ENCODE data around the gene TNC. TPM values are rescaled to one million over a fixed set of nuclear protein-coding genes. Genes with fewer than 3 reads are reported as not detected.

TNC gene
- total and polyA plus RNA-seq, 9 donors, result 1.2 to 108 (median 1.9) TPM

DNA sequence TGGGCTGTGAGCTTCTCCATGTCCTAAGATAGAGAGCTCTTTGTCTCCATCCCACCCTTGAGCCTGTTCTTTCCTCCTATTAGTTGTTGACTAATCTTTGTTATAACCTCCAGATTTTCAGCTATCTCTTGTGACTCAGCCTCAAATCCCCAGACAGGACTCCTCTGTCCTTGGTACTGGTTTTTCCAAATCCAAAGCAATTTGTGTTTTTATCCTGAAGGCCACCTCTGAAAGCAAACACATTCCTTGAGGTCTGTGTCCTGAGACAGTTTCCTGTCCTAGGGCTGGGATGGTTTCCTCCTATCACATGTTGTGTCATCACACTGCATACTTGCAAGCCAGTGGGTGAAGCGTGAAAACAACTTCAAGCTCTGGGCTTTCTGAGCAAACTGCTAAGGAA lies 8.5 kb downstream of the TNC start:
- Histone ChIP-seq H3K9me3 (no peaks in the 10 kb centered on the region), H3K4me3 (no peak overlapping the region), H3K4me1 (ENCODE audit: insufficient read depth) (no peaks in the 10 kb centered on the region), H3K27me3 (no peaks in the 10 kb centered on the region), H3K36me3 (no peaks in the 10 kb centered on the region), H3K27ac (no peak overlapping the region)
- no peak for DNase-seq
- TF ChIP-seq POLR2A (IDR thresholded peaks at IDR 0.05) (no peak), EP300 (IDR thresholded peaks at IDR 0.05) (no peak)
- TF ChIP-seq, protein P1, sequence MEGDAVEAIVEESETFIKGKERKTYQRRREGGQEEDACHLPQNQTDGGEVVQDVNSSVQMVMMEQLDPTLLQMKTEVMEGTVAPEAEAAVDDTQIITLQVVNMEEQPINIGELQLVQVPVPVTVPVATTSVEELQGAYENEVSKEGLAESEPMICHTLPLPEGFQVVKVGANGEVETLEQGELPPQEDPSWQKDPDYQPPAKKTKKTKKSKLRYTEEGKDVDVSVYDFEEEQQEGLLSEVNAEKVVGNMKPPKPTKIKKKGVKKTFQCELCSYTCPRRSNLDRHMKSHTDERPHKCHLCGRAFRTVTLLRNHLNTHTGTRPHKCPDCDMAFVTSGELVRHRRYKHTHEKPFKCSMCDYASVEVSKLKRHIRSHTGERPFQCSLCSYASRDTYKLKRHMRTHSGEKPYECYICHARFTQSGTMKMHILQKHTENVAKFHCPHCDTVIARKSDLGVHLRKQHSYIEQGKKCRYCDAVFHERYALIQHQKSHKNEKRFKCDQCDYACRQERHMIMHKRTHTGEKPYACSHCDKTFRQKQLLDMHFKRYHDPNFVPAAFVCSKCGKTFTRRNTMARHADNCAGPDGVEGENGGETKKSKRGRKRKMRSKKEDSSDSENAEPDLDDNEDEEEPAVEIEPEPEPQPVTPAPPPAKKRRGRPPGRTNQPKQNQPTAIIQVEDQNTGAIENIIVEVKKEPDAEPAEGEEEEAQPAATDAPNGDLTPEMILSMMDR (IDR thresholded peaks at IDR 0.05), result no peak
- intact Hi-C loops (cut with DNase I), result no loop called here
- 42 to 59% (median 57%) methylated on average over 1 of the region's 1 CpG for WGBS, 3 donors

DNA sequence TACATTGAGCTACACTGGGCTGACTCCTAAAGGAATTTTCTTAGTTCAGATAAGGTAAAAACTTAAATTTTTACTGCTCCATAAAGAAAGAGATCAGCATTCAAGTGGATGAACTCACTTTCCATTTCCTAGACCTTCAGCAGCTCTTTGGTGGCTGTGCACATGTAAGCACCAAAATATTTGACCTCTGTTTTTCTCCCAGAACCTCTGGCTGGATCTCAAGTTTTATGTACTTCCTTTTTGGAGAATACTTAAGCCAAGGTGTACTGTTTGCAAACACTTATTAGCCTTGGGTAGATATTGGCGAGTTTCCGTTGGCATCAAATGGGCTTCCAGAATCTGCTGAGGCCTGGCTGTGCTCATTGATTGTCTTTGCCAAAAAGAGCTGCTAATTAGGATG lies 10.3 kb downstream of the TNC start:
- TF ChIP-seq, protein P1 (IDR thresholded peaks at IDR 0.05), result no peak
- TF ChIP-seq POLR2A (IDR thresholded peaks at IDR 0.05) (no peak), EP300 (IDR thresholded peaks at IDR 0.05) (no peak)
- Histone ChIP-seq H3K4me1 (ENCODE audit: insufficient read depth) (no peaks in the 10 kb centered on the region), H3K4me3 (no peak overlapping the region), H3K27me3 (no peaks in the 10 kb centered on the region), H3K9me3 (no peaks in the 10 kb centered on the region), H3K27ac (no peak overlapping the region), H3K36me3 (no peaks in the 10 kb centered on the region)
- DNase-seq, result no peak
- intact Hi-C loops (cut with DNase I), result no loop called here
- 82 to 91% (median 89%) methylated on average over 2 of the region's 2 CpGs for WGBS, 3 donors

DNA sequence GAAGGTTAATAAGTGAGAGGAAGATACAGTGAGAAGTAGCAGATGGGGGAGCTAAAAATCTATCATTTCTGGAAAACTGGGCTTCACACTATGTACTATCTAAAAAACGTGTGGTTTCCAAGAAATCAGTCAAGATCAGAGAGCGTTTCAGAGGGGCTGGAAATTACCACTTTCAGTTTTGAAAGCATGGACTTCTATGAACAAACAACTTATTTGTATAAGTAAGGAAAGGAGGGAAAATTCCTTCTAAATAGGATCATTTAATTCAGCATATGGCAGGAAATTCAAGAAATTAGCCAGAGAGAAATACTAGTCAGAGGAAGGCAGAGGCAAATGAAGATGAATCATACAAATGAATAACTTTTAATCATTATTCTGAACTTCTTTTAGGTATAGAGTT lies 11.3 kb downstream of the TNC start:
- intact Hi-C loops (cut with DNase I), result no loop called here
- TF ChIP-seq, protein P1 (IDR thresholded peaks at IDR 0.05), result no peak
- TF ChIP-seq EP300 (IDR thresholded peaks at IDR 0.05) (no peak), POLR2A (IDR thresholded peaks at IDR 0.05) (no peak)
- 12 to 27% (median 13%) methylated on average over 2 of the region's 2 CpGs for WGBS, 3 donors
- no peaks in the 10 kb centered on the region for H3K9me3 ChIP-seq
- H3K27ac ChIP-seq, result no peak overlapping the region
- no peak for DNase-seq
- no peaks in the 10 kb centered on the region for H3K27me3 ChIP-seq
- no peak overlapping the region for H3K4me3 ChIP-seq
- no peaks in the 10 kb centered on the region for H3K4me1 ChIP-seq (ENCODE audit: insufficient read depth)
- H3K36me3 ChIP-seq, result no peaks in the 10 kb centered on the region

DNA sequence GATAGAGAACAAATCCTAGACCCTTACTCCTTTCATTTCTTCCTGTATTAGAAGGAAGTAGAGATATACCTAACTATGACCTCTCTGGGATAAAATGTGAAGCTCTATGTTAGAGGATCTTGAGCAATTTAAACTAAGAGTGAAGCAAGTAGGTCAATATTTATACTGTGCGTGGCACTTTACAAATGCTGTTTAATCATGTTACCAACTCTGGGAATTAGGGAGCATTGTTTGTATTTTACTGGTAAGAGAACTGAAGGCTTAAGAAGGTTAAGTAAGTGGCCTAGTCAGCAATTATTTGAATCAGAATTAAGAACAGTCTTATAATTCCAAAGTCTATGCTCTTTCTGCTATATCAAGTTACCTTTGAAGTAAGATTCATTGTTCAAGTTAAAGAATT lies 12.0 kb downstream of the TNC start:
- no peaks in the 10 kb centered on the region for H3K9me3 ChIP-seq
- H3K27ac ChIP-seq, result no peak overlapping the region
- DNase-seq, result no peak
- no peaks in the 10 kb centered on the region for H3K4me1 ChIP-seq (ENCODE audit: insufficient read depth)
- TF ChIP-seq, protein P1 (IDR thresholded peaks at IDR 0.05), result no peak
- TF ChIP-seq EP300 (IDR thresholded peaks at IDR 0.05) (no peak), POLR2A (IDR thresholded peaks at IDR 0.05) (no peak)
- intact Hi-C loops (cut with DNase I), result no loop called here
- H3K27me3 ChIP-seq, result no peaks in the 10 kb centered on the region
- no peak overlapping the region for H3K4me3 ChIP-seq
- no peaks in the 10 kb centered on the region for H3K36me3 ChIP-seq
- WGBS, 3 donors, result 88 to 95% (median 91%) methylated on average over 1 of the region's 1 CpG

DNA sequence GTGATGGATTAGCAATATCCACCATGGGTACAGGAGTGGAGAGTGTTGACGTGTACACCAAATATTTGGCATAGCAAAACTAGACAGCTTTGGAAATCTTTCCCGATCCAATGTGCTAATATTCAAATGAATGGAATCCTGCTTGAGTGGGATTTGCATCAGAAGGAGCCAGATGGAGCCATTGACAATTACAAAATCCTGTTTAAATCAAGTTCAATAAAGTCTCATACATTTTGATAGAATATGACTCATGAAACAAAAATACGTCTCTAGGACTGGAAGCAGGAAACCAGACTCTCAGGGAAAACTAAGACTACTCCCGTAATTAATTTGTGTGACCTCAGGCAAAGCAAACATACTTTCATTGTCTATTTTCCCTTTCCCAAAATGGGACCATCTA lies 13.0 kb downstream of the TNC start:
- H3K27ac ChIP-seq, result no peak overlapping the region
- DNase-seq, result no peak
- intact Hi-C loops (cut with DNase I), result no loop called here
- TF ChIP-seq, protein P1 (IDR thresholded peaks at IDR 0.05), result no peak
- TF ChIP-seq EP300 (IDR thresholded peaks at IDR 0.05) (no peak), POLR2A (IDR thresholded peaks at IDR 0.05) (no peak)
- WGBS, 3 donors, result 79 to 83% (median 80%) methylated on average over 4 of the region's 4 CpGs
- H3K27me3 ChIP-seq, result no peaks in the 10 kb centered on the region
- H3K36me3 ChIP-seq, result no peaks in the 10 kb centered on the region
- no peaks in the 10 kb centered on the region for H3K9me3 ChIP-seq
- no peak overlapping the region for H3K4me3 ChIP-seq
- no peaks in the 10 kb centered on the region for H3K4me1 ChIP-seq (ENCODE audit: insufficient read depth)
